ENCODE measurements around the gene MAGED4. TPM values are rescaled to one million over a fixed set of nuclear protein-coding genes. Genes with fewer than 3 reads are reported as not detected.
"Not testable (repeated sequence)": the region's sequence is repeated elsewhere in the genome, so short reads cannot be mapped to it uniquely, and the experiment has no call there.

Gene MAGED4, protein sequence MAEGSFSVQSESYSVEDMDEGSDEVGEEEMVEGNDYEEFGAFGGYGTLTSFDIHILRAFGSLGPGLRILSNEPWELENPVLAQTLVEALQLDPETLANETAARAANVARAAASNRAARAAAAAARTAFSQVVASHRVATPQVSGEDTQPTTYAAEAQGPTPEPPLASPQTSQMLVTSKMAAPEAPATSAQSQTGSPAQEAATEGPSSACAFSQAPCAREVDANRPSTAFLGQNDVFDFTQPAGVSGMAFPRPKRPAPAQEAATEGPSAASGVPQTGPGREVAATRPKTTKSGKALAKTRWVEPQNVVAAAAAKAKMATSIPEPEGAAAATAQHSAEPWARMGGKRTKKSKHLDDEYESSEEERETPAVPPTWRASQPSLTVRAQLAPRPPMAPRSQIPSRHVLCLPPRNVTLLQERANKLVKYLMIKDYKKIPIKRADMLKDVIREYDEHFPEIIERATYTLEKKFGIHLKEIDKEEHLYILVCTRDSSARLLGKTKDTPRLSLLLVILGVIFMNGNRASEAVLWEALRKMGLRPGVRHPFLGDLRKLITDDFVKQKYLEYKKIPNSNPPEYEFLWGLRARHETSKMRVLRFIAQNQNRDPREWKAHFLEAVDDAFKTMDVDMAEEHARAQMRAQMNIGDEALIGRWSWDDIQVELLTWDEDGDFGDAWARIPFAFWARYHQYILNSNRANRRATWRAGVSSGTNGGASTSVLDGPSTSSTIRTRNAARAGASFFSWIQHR
- total RNA-seq = 10 to 100 TPM in 1 of 2 donors, under 1 TPM in 1; 0.39 to 20.3 TPM
- 5.2 TPM for polyA plus RNA-seq (ENCODE audit: insufficient read depth, low read depth, low replicate concordance)
- long read RNA-seq, donor 1, partial matches to known transcripts = 31 of 32 reads
- long read RNA-seq, donor 1, other reads (novel, unspliced or antisense) = 0 of 32 reads
- long read RNA-seq, donor 2, partial matches to known transcripts = 5 of 5 reads
- long read RNA-seq, donor 2, other reads (novel, unspliced or antisense) = 0 of 5 reads

DNA sequence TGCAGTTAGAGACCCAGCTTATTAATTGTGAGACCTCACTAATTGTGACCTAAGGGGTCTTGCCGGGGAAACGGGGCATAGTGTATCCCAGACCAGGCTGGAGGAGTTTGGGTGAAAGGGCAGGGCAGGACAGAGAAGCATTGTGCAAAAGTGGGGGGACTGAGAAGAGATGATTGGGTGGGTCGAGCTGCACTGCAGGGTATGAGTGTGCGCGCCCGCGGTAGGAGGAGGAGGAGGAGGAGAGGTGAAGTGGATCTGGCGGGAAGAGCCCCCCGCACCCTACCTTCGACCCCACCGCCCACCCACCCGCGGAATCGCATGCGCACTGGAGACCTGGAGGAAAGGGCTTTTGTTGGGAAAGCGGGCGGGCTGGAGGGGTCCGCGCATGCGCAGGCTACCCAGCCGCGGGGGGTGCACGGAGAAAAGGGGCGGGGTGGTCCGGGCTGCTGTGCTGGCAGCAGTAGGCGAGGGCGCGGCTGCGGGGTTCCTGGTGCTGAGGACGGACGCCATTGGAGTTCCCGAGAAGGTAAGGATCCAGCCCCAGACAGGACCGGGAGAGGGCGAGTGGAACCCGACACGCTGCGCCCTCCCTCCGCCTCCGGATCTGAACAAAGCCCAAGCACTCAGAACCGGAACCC, at the start of gene MAGED4:
TSS of gene MAGED4 (plus strand) at position 449 of the 638 bp plus-strand sequence. CDS start 1,035 bp downstream, outside the sequence.
- H3K27ac ChIP-seq; intact Hi-C loops (cut with DNase I; ENCODE audit: low total_unique reads); H3K4me1 ChIP-seq; H3K27me3 ChIP-seq; H3K9me3 ChIP-seq; H3K36me3 ChIP-seq (ENCODE audit: low read depth, missing control alignments); DNase-seq; H3K4me3 ChIP-seq: not testable (repeated sequence)
- no CpG with 5 or more reads among the region's 40 CpGs for WGBS, 2 donors

DNA sequence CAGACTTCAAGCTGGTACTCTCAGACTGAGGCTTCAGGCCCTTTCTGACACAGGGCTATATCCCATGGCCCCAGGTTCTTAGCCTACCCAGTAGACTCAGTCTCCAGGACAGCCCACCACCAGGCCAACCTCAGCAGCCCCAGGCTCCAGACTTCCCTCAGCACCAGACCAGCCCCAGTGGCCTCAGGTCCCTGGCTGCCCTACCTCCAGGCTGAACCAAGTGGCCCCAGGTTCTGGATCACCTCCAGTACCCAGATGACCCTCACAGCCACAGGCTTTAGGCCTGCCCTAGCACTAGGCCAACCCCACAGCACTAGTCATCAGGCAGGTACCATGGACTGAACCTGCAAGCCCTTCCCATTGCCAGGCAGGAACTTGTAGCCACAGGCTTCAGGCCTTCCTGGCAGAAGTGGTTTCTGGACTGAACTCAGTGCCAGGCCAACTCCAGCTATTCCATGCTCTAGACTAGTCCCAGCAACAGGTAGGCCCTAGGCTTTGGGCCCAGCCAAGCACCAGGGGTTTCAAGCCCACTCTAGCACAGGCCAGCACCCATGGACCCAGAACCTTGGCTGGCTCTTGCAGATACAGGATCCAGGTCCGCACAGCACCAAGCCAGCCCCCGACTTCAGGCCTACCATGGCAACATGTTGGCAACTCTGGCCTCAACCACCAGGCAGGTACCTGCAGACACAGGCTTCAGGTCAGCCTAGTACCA, 45.7 kb upstream of the MAGED4 start:
- Histone ChIP-seq H3K4me3 (no peak overlapping the region), H3K27me3 (no peaks in the 10 kb centered on the region), H3K4me1 (no peaks in the 10 kb centered on the region), H3K9me3 (no peaks in the 10 kb centered on the region), H3K36me3 (ENCODE audit: low read depth, missing control alignments) (no peaks in the 10 kb centered on the region), H3K27ac (no peak overlapping the region)
- DNase-seq = no peak
- intact Hi-C loops (cut with DNase I; ENCODE audit: low total_unique reads) = no loop called here
- 93% methylated on average over 2 of the region's 2 CpGs; no CpG with 5 or more reads in 1 of the 2 donors for WGBS, 2 donors
- TF ChIP-seq POLR2A (IDR thresholded peaks at IDR 0.05) = no peak
- TF ChIP-seq, protein P1, sequence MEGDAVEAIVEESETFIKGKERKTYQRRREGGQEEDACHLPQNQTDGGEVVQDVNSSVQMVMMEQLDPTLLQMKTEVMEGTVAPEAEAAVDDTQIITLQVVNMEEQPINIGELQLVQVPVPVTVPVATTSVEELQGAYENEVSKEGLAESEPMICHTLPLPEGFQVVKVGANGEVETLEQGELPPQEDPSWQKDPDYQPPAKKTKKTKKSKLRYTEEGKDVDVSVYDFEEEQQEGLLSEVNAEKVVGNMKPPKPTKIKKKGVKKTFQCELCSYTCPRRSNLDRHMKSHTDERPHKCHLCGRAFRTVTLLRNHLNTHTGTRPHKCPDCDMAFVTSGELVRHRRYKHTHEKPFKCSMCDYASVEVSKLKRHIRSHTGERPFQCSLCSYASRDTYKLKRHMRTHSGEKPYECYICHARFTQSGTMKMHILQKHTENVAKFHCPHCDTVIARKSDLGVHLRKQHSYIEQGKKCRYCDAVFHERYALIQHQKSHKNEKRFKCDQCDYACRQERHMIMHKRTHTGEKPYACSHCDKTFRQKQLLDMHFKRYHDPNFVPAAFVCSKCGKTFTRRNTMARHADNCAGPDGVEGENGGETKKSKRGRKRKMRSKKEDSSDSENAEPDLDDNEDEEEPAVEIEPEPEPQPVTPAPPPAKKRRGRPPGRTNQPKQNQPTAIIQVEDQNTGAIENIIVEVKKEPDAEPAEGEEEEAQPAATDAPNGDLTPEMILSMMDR (IDR thresholded peaks at IDR 0.05) = no peak

DNA sequence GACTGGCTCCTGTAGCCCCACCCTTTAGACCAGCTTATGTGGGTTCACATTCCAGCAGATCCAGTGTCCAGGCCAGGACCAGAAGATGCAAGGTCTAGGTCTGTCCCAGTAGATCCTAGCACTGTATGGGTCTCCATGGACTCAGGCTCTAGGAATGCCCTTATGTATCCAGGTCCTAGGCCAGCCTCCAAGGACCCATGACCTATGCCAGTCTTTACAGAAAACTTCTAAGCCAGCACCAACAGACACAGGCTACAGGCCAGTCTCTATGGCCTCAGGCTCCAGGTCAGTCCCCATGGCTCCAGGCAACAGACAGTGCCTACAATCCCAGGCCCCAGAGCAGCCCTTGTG, 45.2 kb upstream of the MAGED4 start:
- H3K4me1 ChIP-seq = no peaks in the 10 kb centered on the region
- H3K36me3 ChIP-seq (ENCODE audit: low read depth, missing control alignments) = no peaks in the 10 kb centered on the region
- H3K27ac ChIP-seq = no peak overlapping the region
- H3K9me3 ChIP-seq = no peaks in the 10 kb centered on the region
- no peaks in the 10 kb centered on the region for H3K27me3 ChIP-seq
- no peak for DNase-seq
- intact Hi-C loops (cut with DNase I; ENCODE audit: low total_unique reads) = no loop called here
- no peak overlapping the region for H3K4me3 ChIP-seq
- no peak for TF ChIP-seq POLR2A (IDR thresholded peaks at IDR 0.05)
- TF ChIP-seq, protein P1 (IDR thresholded peaks at IDR 0.05) = no peak

DNA sequence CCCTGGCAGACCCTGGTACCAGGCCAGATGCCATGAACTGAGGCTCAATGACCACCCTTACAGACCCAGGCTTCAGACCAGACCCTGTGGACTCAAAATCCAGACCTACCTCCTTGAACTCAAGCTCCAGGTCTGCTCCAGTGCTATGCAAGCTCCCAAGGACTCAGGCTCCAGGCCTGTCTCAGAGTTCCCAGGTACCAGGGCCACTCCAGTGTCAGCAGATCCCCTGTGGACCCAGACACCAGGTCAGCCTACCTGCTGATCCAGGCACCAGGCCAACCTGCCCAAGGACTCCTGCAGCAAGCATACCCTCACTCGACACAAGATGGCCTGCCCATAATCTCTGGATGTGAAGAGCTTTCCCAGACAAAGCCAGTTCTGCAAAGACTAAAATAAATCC, 44.7 kb upstream of the MAGED4 start:
- no peaks in the 10 kb centered on the region for H3K27me3 ChIP-seq
- intact Hi-C loops (cut with DNase I; ENCODE audit: low total_unique reads) = no loop called here
- H3K27ac ChIP-seq = no peak overlapping the region
- no peak overlapping the region for H3K4me3 ChIP-seq
- no peak for DNase-seq
- no peaks in the 10 kb centered on the region for H3K4me1 ChIP-seq
- WGBS, 2 donors = 67 to 100% methylated on average over 1 of the region's 1 CpG
- no peaks in the 10 kb centered on the region for H3K36me3 ChIP-seq (ENCODE audit: low read depth, missing control alignments)
- TF ChIP-seq POLR2A (IDR thresholded peaks at IDR 0.05) = no peak
- TF ChIP-seq, protein P1 (IDR thresholded peaks at IDR 0.05) = no peak
- no peaks in the 10 kb centered on the region for H3K9me3 ChIP-seq

DNA sequence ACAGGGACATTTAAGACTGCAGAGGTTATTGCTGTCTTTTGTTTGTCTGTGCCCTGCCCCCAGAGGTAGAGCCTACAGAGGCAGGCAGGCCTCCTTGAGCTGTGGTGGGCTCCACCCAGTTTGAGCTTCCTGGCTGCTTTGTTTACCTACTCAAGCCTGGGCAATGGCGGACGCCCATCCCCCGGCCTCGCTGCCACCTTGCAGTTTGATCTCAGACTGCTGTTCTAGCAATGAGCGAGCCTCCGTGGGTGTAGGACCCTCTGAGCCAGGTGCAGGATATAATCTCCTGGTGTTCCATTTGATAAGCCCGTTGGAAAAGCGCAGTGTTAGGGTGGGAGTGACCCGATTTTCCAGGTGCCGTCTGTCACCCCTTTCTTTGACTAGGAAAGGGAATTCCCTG, 34.0 kb upstream of the MAGED4 start:
- intact Hi-C loops (cut with DNase I; ENCODE audit: low total_unique reads); H3K4me1 ChIP-seq; H3K27me3 ChIP-seq; DNase-seq; H3K36me3 ChIP-seq (ENCODE audit: low read depth, missing control alignments); H3K9me3 ChIP-seq; H3K27ac ChIP-seq; H3K4me3 ChIP-seq: not testable (repeated sequence)
- 81 to 86% methylated on average over 6 to 10 of the region's 10 CpGs for WGBS, 2 donors

DNA sequence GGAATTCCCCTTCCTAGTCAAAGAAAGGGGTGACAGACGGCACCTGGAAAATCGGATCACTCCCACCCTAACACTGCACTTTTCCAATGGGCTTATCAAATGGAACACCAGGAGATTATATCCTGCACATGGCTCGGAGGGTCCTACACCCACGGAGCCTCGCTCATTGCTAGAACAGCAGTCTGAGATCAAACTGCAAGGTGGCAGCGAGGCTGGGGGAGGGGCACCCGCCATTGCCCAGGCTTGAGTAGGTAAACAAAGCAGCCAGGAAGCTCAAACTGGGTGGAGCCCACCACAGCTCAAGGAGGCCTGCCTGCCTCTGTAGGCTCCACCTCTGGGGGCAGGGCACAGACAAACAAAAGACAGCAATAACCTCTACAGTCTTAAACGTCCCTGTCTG, 24.5 kb upstream of the MAGED4 start:
- intact Hi-C loops (cut with DNase I; ENCODE audit: low total_unique reads) = not testable (repeated sequence)
- 86 to 87% methylated on average over 7 to 8 of the region's 8 CpGs for WGBS, 2 donors

More for the DNA sequence above, 24.5 kb upstream of the MAGED4 start:
- H3K27me3 ChIP-seq; H3K27ac ChIP-seq; H3K4me3 ChIP-seq; H3K36me3 ChIP-seq (ENCODE audit: low read depth, missing control alignments); DNase-seq; H3K4me1 ChIP-seq; H3K9me3 ChIP-seq: not testable (repeated sequence)
